Loucy (cell line): ENCODE results near the gene P2RY8.

Experiments used
- H2AFZ ChIP-seq: fragments of 200-600 bp; sonication (generic); 2 replicates; pipeline ENCODE4 v1.6.0; 2016; ENCODE audit warnings: antibody characterized with exemption, mild to moderate bottlenecking, low read length, moderate library complexity
- H3F3A ChIP-seq: fragments of 200-600 bp; 2 replicates; pipeline ENCODE4 v1.6.0; 2016; ENCODE audit warnings: antibody characterized with exemption, low read depth, mild to moderate bottlenecking
- H3K27me3 ChIP-seq: fragments of 200-600 bp; sonication (generic); 2 replicates; pipeline ENCODE4 v1.6.1; 2014; ENCODE audit warnings: low read length, mild to moderate bottlenecking; ENCODE audit not compliant: insufficient read depth, poor library complexity, severe bottlenecking
- H3K36me3 ChIP-seq: fragments of 200-600 bp; sonication (generic); 2 replicates; pipeline ENCODE4 v1.6.1; 2016; ENCODE audit warnings: low read length; ENCODE audit not compliant: insufficient read depth
- H3K4me1 ChIP-seq: fragments of 200-600 bp; sonication (generic); 2 replicates; pipeline ENCODE4 v1.5.1; 2014; ENCODE audit warnings: low read length, mild to moderate bottlenecking; ENCODE audit not compliant: insufficient read depth, poor library complexity, severe bottlenecking
- H3K4me2 ChIP-seq: fragments of 200-600 bp; sonication (generic); 2 replicates; pipeline ENCODE4 v1.6.0; 2014; ENCODE audit warnings: antibody characterized with exemption, low read length, low read depth, mild to moderate bottlenecking; ENCODE audit not compliant: poor library complexity, severe bottlenecking
- H3K4me3 ChIP-seq: fragments of 200-600 bp; sonication (generic); 2 replicates; pipeline ENCODE4 v1.5.1; 2014; ENCODE audit warnings: low read length, mild to moderate bottlenecking, mixed read lengths; ENCODE audit not compliant: poor library complexity, severe bottlenecking
- H3K79me2 ChIP-seq: fragments of 200-600 bp; sonication (generic); 2 replicates; pipeline ENCODE4 v1.6.1; 2014; ENCODE audit warnings: low read length; ENCODE audit not compliant: insufficient read depth
- H3K9ac ChIP-seq: fragments of 200-600 bp; sonication (generic); 2 replicates; pipeline ENCODE4 v1.6.0; 2014; ENCODE audit warnings: mild to moderate bottlenecking, low read depth, low read length, moderate library complexity; ENCODE audit not compliant: poor library complexity, severe bottlenecking
- H3K9me2 ChIP-seq: fragments of 200-600 bp; sonication (generic); replicated peaks from 2 replicates; pipeline ENCODE4 v1.6.1; 2016; ENCODE audit warnings: low read depth, low read length, mixed read lengths
- H3K9me3 ChIP-seq: fragments of 200-600 bp; sonication (generic); 2 replicates; pipeline ENCODE4 v1.6.1; 2014; ENCODE audit warnings: mild to moderate bottlenecking, antibody characterized with exemption, low read length, low read depth; ENCODE audit not compliant: insufficient read depth
- H4K20me1 ChIP-seq: fragments of 200-600 bp; sonication (generic); 2 replicates; pipeline ENCODE4 v1.6.0; 2014; ENCODE audit warnings: antibody characterized with exemption, low read length, mild to moderate bottlenecking; ENCODE audit not compliant: insufficient read depth, poor library complexity, severe bottlenecking
- CTCF ChIP-seq: fragments of 200-600 bp; sonication (generic); conservative IDR thresholded peaks from 2 replicates; pipeline ENCODE4 v1.5.1; 2014; ENCODE audit warnings: mild to moderate bottlenecking, antibody characterized with exemption, low read length
- EZH2phosphoT487 ChIP-seq: fragments of 200-600 bp; IDR thresholded peaks from 2 replicates; pipeline ENCODE4 v1.6.1; 2018; ENCODE audit warnings: antibody characterized with exemption, mild to moderate bottlenecking, moderate library complexity, borderline replicate concordance

Gene P2RY8

GRCh38 chrX:1488745-1489144 is 48.2 kb downstream of the P2RY8 start:
- peaks cover 45% of the 10 kb centered on the region for H3K79me2 ChIP-seq
- H3K9me3 ChIP-seq = no peaks in the 10 kb centered on the region
- no peak overlapping the region for H3K4me3 ChIP-seq
- H3K9ac ChIP-seq = no peak overlapping the region
- TF ChIP-seq EZH2phosphoT487 = no peak
- TF ChIP-seq CTCF = no peak
- H3K4me2 ChIP-seq = no peak overlapping the region
- H4K20me1 ChIP-seq = peaks cover 25% of the 10 kb centered on the region
- H3K36me3 ChIP-seq = peaks cover 41% of the 10 kb centered on the region; the same call in 1 of the 2 replicates
- H3K4me1 ChIP-seq = peaks cover 4% of the 10 kb centered on the region
- H3K9me2 ChIP-seq = no peaks in the 10 kb centered on the region
- peaks cover 9% of the 10 kb centered on the region; the same call in 1 of the 2 replicates for H3F3A ChIP-seq
- no peaks in the 10 kb centered on the region for H3K27me3 ChIP-seq
- H2AFZ ChIP-seq = no peak overlapping the region

- H3F3A ChIP-seq = peaks cover 9% of the 10 kb centered on the region; the same call in 1 of the 2 replicates
- H3K36me3 ChIP-seq = peaks cover 41% of the 10 kb centered on the region; the same call in 1 of the 2 replicates
- no peak overlapping the region for H3K9ac ChIP-seq
- peaks cover 48% of the 10 kb centered on the region for H3K79me2 ChIP-seq
- no peaks in the 10 kb centered on the region for H3K9me2 ChIP-seq
- no peak overlapping the region for H2AFZ ChIP-seq
- no peaks in the 10 kb centered on the region for H3K9me3 ChIP-seq
- H3K27me3 ChIP-seq = no peaks in the 10 kb centered on the region
- peaks cover 4% of the 10 kb centered on the region for H3K4me1 ChIP-seq
- no peak overlapping the region for H3K4me2 ChIP-seq
- H4K20me1 ChIP-seq = peaks cover 25% of the 10 kb centered on the region
- TF ChIP-seq EZH2phosphoT487 (no peak), CTCF (no peak)
- H3K4me3 ChIP-seq = no peak overlapping the region
Observed at GRCh38 chrX:1488141-1488540, 48.8 kb downstream of the P2RY8 start.

GRCh38 chrX:1487401-1487800 is 49.6 kb downstream of the P2RY8 start:
- peaks cover 4% of the 10 kb centered on the region for H3K4me1 ChIP-seq
- no peaks in the 10 kb centered on the region for H3K9me3 ChIP-seq
- H4K20me1 ChIP-seq = peaks cover 20% of the 10 kb centered on the region
- H3K36me3 ChIP-seq = peaks cover 41% of the 10 kb centered on the region; the same call in 1 of the 2 replicates
- H3K27me3 ChIP-seq = no peaks in the 10 kb centered on the region
- no peak for TF ChIP-seq EZH2phosphoT487
- TF ChIP-seq CTCF = no peak
- no peaks in the 10 kb centered on the region for H3K9me2 ChIP-seq
- H3F3A ChIP-seq = peaks cover 4% of the 10 kb centered on the region; the same call in 1 of the 2 replicates
- H2AFZ ChIP-seq = no peak overlapping the region
- no peak overlapping the region for H3K9ac ChIP-seq
- peaks cover 48% of the 10 kb centered on the region for H3K79me2 ChIP-seq
- no peak overlapping the region for H3K4me3 ChIP-seq
- no peak overlapping the region for H3K4me2 ChIP-seq
